Thyroid gland (tissue), 4 donors: Measurements from ENCODE around the gene KIF23. TPM values are rescaled to one million over a fixed set of nuclear protein-coding genes. Genes with fewer than 3 reads are reported as not detected.

Experiments
- DNase-seq, 2 donors: peaks; one replicate each; pipeline ENCODE4 v3.0.0-alpha.2; 2019
- H3K27ac ChIP-seq, 3 donors: fragments of 200-600 bp; sonication (generic); 1 replicate in 2 of 3; 2 replicates in 1 of 3; pipeline ENCODE4 v1.5.1; 2016 to 2019; ENCODE audit warnings: mild to moderate bottlenecking in 1 of 3, moderate library complexity in 1 of 3
- H3K27me3 ChIP-seq: fragments of 200-600 bp; sonication (generic); one replicate; pipeline ENCODE4 v1.5.1; 2019
- H3K36me3 ChIP-seq, 2 donors: fragments of 200-600 bp; sonication (generic); one replicate each; pipeline ENCODE4 v1.5.1; 2016 to 2019
- H3K4me1 ChIP-seq, 2 donors: fragments of 200-600 bp; sonication (generic); one replicate each; pipeline ENCODE4 v1.5.1; 2017 to 2019
- H3K4me3 ChIP-seq, 3 donors: fragments of 200-600 bp; sonication (generic); replicated peaks in 1 of 3; 1 replicate in 2 of 3; 2 replicates in 1 of 3; pipeline ENCODE4 v1.5.1; 2016; ENCODE audit warnings: mild to moderate bottlenecking in 1 of 3
- H3K9me3 ChIP-seq: fragments of 200-600 bp; sonication (generic); one replicate; pipeline ENCODE4 v1.5.1; 2017
- POLR2A ChIP-seq, 2 donors: fragments of 450-650 bp; IDR thresholded peaks; one replicate each; pipeline ENCODE4 v1.6.1; 2017; ENCODE audit warnings: antibody characterized with exemption in 2 of 2, mild to moderate bottlenecking in 2 of 2, moderate library complexity in 1 of 2
- WGBS, 2 donors: methylation state at CpG; one replicate each; pipeline ENCODE4 v1.1.5; 2017; 5-methylcytosine and 5-hydroxymethylcytosine counted together
- intact Hi-C: fragments of 100-400 bp; cut with DNase I; formaldehyde crosslinking; loops from one replicate; pipeline ENCODE4 v1.15.1; 2023
- total RNA-seq, 4 donors: library from RNA; depleted of rRNA; stranded (reverse); fragments of >200 nt; gene quantifications; one replicate each; pipeline ENCODE4 v1.2.3, GENCODE V29; 2016
- TF ChIP-seq, protein P1 (sequence below), 6 experiments: fragments of 200-600 bp in 3 of 6; fragments of 450-650 bp in 3 of 6; sonication (generic) in 3 of 6; IDR thresholded peaks; one replicate each; pipeline ENCODE4 v1.5.1; 2016 to 2019; ENCODE audit warnings: antibody characterized with exemption in 6 of 6, mild to moderate bottlenecking in 2 of 6, inconsistent platforms in 1 of 6, moderate library complexity in 1 of 6

The KIF23 gene
- total RNA-seq, 4 donors from 2014 or later: 0.40 to 3.3 (median 1.2) TPM; not detected in 1

DNA sequence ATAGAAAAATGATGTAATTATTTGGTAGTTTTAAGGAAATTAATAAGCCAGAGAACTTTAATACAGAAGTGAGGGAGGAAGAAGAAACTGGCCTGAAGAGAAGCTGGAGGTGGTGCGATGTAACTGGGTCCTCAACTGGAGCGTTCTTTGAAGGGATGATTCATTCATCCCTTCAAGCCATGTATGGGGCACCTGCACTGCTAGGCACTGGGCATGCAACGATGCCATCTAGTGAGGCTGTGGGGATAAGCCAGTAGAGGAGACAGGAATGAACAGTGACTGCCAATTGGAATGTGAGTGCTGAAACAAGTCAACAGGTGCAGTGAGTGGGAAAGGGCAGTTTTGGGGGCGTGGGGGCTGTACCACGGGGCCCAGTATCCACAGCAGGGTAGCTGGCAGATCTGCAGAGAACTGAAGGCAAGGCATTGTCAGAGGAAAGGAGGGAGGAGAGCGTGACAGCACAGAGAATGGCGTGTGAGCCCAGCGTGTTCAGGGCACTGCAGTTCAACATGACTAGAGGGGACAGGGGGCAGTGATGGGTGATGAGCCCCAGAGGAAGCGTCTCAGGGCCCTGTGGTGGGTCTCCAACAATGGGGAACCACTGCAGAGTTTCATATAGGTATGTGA is 3.8 kb upstream of the KIF23 start:
- peak; percentile 31 to 37 for DNase-seq
- no peak for TF ChIP-seq POLR2A (IDR thresholded peaks at IDR 0.05)
- TF ChIP-seq, protein P1, sequence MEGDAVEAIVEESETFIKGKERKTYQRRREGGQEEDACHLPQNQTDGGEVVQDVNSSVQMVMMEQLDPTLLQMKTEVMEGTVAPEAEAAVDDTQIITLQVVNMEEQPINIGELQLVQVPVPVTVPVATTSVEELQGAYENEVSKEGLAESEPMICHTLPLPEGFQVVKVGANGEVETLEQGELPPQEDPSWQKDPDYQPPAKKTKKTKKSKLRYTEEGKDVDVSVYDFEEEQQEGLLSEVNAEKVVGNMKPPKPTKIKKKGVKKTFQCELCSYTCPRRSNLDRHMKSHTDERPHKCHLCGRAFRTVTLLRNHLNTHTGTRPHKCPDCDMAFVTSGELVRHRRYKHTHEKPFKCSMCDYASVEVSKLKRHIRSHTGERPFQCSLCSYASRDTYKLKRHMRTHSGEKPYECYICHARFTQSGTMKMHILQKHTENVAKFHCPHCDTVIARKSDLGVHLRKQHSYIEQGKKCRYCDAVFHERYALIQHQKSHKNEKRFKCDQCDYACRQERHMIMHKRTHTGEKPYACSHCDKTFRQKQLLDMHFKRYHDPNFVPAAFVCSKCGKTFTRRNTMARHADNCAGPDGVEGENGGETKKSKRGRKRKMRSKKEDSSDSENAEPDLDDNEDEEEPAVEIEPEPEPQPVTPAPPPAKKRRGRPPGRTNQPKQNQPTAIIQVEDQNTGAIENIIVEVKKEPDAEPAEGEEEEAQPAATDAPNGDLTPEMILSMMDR (IDR thresholded peaks at IDR 0.05): peak in 2 of 6 experiments; percentile 23 to 28
- 57 to 59% methylated on average over 9 of the region's 9 CpGs for WGBS, 2 donors
- Histone ChIP-seq H3K4me1 (peaks cover 0 to 7% of the 10 kb centered on the region in 2 donors), H3K27me3 (no peaks in the 10 kb centered on the region), H3K27ac (no peak overlapping the region), H3K9me3 (no peaks in the 10 kb centered on the region), H3K4me3 (no peak overlapping the region), H3K36me3 (no peaks in the 10 kb centered on the region)
- intact Hi-C loops: no loop called here

DNA sequence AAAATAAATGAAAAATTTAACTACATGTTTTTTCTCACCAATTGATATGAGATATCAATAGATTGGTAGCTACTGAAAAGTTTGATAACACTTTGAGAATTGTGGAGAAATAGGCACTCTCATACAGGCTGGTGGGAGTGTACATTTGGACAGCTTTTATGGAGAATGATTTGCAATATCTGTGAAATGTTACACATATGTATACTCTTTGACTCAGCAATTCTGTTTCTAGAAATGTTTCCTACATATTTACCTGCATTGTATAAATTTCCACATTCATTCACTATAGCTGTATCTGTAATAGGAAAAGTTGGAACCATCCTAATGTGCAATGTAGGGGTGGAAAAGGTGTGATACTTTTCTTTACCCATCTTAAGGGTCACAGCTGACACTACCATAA is 1.9 kb upstream of the KIF23 start:
- Histone ChIP-seq H3K36me3 (no peaks in the 10 kb centered on the region), H3K4me1 (peaks cover 0 to 7% of the 10 kb centered on the region in 2 donors), H3K4me3 (no peak overlapping the region), H3K27ac (no peak overlapping the region), H3K27me3 (no peaks in the 10 kb centered on the region), H3K9me3 (no peaks in the 10 kb centered on the region)
- TF ChIP-seq, protein P1 (IDR thresholded peaks at IDR 0.05): no peak
- no peak for TF ChIP-seq POLR2A (IDR thresholded peaks at IDR 0.05)
- intact Hi-C loops: no loop called here
- DNase-seq: no peak

DNA sequence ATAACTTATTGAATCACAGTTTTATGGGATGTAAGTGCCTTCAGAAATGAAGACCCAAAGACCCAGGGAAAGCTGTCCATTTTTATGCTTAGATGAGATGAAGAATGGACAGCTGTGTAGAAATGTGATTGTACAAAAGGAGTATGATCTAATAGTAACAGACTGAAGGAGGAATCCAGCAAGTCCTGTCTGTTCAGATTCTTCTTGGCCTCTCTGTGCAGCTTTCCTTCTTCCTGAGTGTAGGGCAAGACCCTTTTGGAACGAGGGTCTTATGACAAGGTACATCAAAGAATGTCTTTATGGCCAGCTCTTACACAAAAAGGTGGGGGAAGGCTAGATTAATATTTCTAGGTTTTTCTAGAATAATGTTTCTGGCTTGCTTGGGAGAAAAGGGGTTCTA is 1.4 kb upstream of the KIF23 start:
- DNase-seq: no peak
- Histone ChIP-seq H3K4me3 (no peak overlapping the region), H3K4me1 (peaks cover 0 to 7% of the 10 kb centered on the region in 2 donors), H3K27me3 (no peaks in the 10 kb centered on the region), H3K36me3 (no peaks in the 10 kb centered on the region), H3K9me3 (no peaks in the 10 kb centered on the region), H3K27ac (no peak overlapping the region)
- 64 to 75% methylated on average over 1 of the region's 1 CpG for WGBS, 2 donors
- intact Hi-C loops: no loop called here
- TF ChIP-seq, protein P1 (IDR thresholded peaks at IDR 0.05): no peak
- TF ChIP-seq POLR2A (IDR thresholded peaks at IDR 0.05): no peak

DNA sequence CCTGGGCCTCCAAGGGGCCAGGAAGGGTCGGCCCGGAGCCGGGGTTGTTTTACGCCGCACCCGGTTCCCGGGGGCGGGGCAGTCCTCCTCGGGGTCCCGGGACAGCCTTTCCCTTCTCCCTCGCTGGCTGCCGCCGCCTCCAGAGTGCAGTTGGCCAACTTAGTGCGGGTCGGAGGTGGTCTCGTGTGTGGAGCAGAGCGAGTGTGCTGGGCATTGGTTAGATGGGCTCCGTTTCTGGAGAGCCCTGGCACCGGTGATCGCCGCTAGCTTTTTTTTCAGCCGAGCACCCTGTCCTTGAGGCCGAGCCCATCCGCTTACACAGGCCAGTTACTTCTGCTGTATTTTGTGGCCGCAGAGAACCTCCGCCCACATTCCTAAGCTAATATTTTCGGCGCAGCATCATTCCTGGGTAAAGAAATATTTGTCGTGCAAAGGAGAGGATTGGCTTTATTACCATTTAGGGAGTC is 585 bp downstream of the KIF23 start:
- Histone ChIP-seq H3K4me1 (peaks cover 0 to 7% of the 10 kb centered on the region in 2 donors), H3K27ac (peak overlapping the region in 1 of 3 donors; percentile 7), H3K4me3 (peak overlapping the region; percentile 31 to 73 (median 40)), H3K36me3 (no peaks in the 10 kb centered on the region), H3K9me3 (no peaks in the 10 kb centered on the region), H3K27me3 (no peaks in the 10 kb centered on the region)
- TF ChIP-seq, protein P1 (IDR thresholded peaks at IDR 0.05): no peak
- no peak for TF ChIP-seq POLR2A (IDR thresholded peaks at IDR 0.05)
- 1% methylated on average over 12 to 20 of the region's 29 CpGs for WGBS, 2 donors
- peak; percentile 23 to 26 for DNase-seq
- intact Hi-C loops: no loop called here

DNA sequence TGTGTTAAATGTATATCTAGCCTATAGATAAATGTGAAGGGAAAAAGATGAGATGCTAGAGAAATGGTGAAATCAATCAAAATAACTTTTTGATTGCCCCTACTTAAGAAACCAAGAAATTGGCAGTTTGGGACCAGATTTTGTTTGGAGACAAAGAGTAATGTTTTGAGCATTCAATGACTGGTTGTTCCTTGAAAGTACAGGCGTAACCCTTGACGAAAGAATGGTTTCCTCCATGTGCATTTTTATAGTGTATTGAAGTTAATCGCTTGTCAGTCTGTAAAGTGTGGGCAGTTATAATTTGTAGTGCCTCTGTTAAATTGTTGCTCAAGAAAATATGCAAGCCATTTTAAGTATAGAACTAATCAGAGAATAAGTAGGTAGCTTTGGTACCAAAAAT is 1.2 kb downstream of the KIF23 start:
- no peaks in the 10 kb centered on the region for H3K27me3 ChIP-seq
- WGBS, 2 donors: 82 to 85% methylated on average over 3 of the region's 3 CpGs
- H3K4me3 ChIP-seq: no peak overlapping the region
- H3K36me3 ChIP-seq: no peaks in the 10 kb centered on the region
- DNase-seq: no peak
- H3K4me1 ChIP-seq: peaks cover 0 to 7% of the 10 kb centered on the region in 2 donors
- no peaks in the 10 kb centered on the region for H3K9me3 ChIP-seq
- TF ChIP-seq, protein P1 (IDR thresholded peaks at IDR 0.05): no peak
- TF ChIP-seq POLR2A (IDR thresholded peaks at IDR 0.05): no peak
- no peak overlapping the region for H3K27ac ChIP-seq
- intact Hi-C loops: no loop called here
